MV-4-11 (cell line): ENCODE data around the gene ROCK2.
"Not testable (repeated sequence)": the region's sequence is repeated elsewhere in the genome, so short reads cannot be mapped to it uniquely, and the experiment has no call there.

Experiments
- DNase-seq: peaks from one replicate; lab custom pipeline; 2025; lab: John Stamatoyannopoulos, UW

ROCK2 gene

DNA sequence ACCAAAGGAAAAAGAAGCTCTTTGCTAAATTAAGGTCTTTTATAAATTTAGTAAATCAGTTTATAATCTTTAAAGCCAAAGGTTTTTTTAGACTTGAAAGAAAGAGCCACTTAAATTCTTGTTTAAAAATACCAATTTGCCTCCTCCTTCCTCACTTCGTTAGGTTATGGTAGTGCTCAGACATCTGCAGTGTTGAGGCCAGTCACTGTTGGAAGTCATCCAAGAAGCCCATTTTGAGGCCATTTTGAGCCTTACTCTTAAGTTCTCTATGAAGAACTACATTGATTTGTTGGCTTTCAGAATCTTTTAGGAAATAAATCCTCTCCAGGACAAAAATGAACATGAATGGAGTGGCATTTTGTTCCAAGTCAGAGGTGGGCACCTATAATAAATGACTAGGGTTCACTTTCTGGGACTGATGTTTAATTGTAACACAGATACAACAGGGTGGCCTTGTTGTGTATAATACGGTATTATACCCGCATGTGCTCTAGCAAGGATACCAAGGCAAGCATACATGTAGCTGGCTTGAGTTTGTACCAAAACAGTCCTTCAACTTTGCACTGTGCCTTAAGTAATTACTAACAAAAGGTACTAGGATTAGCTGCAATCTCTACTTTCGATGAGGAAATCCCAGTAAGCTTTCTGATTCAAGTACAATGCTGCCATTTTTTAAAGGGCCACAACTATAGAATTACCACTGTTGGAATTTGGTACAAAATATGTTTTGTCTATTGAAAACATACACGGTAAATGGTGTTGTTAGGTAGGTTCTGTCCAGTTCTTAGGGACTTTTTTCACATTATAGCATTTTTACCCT is 166.4 kb downstream of the ROCK2 start:
- peak; percentile 37 for DNase-seq

DNA sequence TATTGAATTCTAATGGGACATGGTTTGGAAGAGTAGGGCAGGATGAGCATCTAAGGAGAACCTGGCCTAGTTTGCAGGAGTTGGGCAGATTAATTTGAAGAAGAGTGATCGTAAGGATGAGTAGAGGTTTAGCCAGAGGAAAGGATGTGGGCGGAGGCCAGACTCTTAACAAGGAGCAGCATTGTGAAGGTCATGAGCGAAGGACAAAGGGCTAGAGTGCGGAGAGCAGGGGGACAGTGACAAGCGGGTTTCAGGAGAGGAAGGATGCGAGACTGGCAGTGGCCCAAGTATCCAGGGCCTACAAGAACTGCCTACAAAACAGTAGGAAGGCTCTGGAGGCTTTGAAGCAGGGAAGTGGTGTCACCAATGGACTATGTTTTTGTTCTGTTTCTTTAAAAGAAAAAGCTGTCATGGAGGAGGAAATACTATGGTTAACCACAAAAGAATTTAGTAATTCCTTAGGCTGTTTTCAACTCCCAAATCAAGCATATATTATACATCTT is 169.1 kb downstream of the ROCK2 start:
- DNase-seq: peak; percentile 72

DNA sequence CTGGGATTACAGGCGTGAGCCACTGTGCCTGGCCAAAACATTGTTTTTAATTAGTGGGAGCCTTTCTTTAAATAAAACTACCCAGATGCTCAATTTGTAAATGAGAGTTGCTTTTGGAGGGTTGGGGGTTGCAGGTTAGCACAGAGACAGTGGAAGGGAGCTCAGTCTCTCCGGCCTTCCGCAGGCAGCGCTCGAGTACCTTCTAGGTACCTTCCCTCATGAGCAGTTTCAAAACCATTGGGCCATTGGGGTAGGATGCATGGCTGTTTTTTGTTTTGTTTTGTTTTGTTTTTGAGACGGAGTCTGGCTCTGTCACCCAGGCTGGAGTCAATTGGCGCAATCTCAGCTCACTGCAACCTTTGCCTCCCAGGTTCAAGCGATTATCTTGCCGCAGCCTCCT is 170.2 kb downstream of the ROCK2 start:
- no peak for DNase-seq

DNA sequence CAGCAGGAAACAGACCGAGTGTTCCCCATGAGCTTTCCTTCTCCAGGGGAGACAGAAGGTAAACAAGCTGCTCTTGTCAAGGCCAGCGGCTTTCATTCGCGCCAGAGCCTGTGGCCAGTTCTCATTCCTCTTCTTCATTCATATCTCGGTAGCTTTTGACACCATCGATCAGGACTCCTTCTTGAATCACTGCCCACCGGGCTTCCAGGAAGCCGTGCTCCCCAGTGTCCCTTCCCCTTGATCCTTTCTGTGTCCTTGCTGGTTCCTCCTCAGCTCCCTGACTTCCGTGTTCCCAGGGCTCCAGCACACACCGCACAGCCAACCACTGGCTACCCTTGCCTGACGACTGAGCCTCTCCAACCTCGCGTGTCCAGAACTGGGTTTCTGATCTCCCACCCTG is 175.1 kb downstream of the ROCK2 start:
- no peak for DNase-seq

DNA sequence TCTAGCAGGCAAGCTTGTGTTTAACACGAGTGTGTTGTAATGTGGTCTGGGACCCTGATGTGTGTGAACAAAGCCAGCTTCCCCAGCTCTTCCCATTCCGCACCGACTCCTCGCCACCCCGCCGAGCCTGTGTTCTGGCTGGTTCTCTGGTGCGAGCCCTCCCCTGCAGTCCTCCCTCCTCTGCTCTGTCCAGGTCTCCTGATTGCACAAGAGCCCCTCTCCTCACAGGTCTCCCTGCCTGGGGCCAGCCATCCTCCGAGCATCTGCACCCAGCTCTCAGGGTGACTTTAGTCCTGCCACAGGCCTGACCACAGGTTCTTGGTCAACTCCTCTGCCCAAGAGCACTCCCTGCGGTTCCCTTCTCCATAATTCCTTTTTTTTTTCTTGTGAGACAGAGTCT is 175.9 kb downstream of the ROCK2 start:
- DNase-seq: peak; percentile 84

DNA sequence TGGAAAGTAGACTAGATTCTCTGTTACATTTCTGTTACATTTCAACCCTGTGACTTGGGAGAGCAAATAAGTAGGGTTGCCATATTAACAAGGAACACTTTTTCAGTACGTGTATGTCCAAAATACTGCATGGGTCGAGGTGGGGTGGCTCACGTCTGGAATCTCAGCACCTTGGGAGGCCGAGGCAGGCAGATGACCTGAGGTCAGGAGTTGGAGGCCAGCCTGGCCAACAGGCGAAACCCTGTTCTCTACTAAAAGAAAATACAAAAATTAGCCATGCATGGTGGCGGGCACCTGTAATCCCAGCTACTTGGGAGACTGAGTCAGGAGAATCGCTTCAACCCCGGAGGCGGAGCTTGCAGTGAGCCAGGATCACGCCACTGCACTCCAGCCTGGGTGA is 178.0 kb downstream of the ROCK2 start:
- DNase-seq: no peak

DNA sequence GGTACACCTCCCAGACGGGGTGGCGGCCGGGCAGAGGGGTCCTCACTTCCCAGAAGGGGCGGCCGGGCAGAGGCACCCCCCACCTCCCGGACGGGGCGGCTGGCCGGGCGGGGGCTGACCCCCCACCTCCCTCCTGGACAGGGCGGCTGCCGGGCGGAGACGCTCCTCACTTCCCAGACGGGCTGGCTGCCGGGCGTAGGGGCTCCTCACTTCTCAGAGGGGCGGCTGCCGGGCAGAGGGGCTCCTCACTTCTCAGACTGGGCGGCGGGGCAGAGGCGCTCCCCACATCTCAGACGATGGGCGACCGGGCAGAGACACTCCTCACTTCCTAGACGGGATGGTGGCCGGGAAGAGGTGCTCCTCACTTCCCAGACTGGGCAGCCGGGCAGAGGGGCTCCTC is 179.4 kb downstream of the ROCK2 start:
- not testable (repeated sequence) for DNase-seq

DNA sequence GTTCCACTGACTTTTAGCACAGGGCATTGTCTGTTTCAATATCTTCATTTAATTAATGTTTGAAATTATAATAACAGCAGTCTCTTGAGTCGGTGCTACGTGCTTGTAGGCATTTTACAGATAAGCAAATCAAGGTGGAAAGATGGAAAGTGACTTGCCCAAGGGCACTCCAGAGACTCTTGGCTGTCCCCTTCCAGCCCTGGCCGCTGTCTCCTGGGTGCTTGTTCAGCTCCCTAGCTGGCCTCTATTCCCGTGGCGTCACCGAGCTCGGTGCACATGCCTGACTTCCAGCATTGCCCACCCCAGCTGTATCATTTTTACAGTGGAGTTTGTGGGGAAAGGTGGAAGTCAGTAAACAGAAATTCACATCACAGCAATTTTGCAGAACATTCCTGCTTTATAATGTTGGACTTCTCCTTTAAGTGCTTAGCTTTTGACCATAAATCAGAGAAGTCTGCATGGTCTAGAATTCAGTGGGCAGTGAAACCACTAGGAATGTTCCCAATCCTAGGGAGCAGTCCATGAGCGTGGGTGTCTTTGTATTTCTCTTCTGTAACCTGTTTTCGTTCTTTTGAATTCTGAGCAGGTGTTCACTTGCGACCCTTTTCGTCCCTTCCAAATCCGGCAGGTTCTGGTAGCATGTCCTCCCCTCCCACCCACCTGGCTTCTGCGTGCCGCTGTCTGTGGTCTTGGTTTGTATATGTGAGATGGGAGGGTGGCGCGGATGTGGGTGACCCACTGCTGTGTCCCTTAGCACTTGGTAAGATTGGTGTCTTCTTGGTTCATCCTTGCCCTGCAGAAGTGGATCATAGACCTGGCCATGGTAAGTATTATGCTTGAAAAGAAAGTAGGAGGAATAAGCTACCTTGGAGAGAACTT is 180.8 kb downstream of the ROCK2 start:
- no peak for DNase-seq

DNA sequence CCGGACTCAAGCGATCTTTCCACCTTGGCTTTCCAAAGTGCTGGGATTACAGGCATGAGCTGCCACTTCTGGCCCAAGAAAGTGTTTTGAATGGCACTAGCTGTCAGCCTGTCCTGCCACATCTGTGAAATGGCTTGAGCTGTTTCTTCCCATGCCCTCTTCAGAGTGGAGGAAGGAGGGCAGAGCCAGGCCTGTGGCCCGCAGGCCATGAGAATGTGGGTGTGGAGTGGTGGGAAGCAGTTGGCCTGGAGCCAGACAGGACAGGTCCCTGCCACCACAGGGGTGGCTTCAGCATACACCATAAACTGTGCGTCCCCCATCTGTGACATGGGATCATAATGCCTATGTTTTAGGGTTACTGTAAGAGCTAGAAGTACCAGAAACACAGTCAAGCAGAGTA is 182.7 kb downstream of the ROCK2 start:
- no peak for DNase-seq

DNA sequence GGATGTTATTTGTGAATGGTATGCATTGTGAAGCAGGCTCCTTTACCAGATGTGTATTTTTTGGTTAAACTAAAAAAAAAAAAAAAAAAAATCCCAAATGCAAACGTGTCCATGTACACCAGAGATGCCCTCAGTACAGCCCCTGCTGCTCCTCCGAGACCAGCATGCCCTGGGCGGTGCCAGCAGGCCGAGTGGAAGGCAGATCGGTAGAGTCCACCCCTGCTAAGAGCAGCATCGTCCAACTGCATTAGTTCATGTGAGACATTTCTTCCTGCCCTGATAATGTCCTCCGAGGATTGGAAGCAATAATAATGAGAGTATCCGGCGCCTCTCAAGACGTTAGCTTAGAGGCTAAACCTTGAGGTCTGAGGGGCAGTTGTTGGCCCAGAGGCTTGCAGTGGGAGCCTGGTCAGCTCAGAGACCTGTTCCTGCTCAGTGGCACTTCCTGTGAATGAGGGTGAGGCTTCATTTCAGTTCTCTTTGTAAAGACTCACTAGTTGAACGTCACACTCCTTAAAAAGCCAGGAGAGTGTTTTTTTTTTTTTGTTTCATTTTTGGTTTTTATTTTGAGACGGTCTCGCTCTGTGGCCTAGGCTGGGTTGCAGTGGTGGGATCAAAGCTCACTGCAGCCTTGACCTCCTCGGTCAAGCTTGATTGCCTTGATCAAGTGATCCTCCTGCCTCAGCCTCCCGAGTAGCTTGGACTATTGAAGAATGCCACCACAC is 183.5 kb downstream of the ROCK2 start:
- DNase-seq: peak; percentile 84

DNA sequence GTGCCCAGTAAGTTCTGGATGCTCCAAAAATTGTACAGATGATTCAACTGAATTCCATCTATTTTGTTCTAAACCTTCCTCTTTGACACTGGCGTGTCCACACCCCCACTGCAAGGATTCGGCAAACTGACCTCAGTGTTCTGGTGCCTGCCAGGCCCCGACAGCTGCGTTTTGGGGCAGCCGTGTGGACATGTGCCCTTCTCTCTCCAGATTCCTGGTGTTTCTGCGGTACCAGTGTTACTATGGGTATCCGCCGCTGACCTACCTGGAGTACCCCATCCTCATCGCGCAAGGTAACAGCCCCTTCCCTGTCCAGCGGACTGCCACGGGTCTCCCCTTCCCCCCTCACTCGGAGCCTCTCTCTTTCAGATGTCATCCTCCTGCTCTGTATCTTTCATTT is 184.2 kb downstream of the ROCK2 start:
- no peak for DNase-seq

DNA sequence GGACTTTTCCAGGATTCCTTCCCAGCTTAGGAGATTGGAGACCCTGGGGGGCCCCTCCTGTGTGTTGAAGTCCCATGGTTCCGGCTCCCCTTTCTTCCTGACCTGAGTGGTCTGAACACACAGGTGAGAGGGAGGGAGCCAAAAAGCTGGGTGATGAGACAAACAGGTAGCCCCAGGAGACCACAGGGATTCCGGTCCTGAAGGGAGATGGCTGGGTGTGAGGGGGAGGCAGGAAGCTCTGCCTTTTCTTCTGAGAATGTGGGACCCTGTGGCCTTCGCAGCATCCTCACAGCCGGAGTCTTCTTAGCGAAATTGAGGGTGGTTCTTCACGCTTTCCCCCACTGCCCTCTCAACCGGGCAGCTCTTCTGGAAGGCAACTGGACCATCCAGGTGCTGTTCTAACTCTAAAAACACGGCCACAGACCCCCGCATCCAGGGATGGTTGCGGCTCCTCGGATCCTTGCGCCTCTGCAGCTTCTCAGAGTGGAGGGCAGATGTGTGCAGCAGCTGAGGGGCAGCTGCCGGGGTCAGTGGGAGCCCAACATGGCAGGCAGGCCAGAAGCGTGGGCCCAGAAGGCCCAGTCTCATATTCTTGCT is 184.8 kb downstream of the ROCK2 start:
- DNase-seq: no peak

DNA sequence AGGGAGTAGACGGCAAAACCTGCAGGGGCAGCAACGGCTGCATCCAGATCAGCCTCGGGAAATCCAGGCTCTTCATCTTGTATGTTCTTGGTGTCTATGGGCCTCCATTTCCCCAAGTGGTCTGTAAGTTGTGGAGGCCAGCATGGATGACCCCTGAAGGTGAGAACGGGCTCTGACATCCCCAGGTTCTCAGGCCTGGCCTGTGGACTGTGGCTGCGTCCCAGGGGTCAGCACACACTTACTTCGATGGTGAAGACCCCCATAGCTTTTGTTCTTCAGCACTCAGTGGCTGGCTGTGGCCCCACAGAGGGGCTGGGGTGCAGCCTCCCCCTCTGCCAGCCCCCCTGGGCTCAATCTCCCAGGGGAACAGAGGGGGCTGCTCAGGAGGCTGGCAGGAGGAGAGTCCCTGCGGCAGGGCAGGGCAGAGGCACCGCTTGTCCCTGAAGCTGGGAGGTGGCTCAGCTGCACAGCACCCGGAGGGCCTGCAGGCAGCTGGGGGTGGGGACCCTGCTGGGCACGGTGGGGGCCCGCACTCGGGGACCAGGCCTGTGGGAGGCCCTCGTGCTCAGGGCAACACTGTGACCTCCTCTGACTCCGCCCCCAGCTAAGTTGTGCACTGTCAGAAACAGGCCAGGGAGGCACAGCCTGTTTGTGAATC is 185.4 kb downstream of the ROCK2 start:
- no peak for DNase-seq

DNA sequence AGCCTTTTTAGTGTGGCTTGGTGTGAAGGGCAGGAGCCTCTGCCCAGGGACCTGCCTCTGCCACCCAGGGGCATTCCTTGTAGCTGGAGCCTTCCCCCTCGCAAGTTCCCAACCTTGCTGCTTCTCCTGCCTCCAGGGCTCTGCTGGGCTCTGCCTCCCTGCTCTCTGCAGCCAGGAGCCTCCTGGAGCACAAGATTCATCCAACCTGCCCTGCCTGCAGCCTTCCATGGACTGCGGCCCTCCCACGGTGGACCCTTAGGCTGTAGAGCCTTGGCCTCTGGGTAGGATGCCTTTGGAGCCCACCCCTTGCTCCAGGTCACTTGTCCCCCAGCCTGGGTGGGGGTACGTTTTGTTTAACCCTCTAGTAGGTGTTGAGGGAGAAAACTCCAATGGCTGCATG is 186.7 kb downstream of the ROCK2 start:
- no peak for DNase-seq

DNA sequence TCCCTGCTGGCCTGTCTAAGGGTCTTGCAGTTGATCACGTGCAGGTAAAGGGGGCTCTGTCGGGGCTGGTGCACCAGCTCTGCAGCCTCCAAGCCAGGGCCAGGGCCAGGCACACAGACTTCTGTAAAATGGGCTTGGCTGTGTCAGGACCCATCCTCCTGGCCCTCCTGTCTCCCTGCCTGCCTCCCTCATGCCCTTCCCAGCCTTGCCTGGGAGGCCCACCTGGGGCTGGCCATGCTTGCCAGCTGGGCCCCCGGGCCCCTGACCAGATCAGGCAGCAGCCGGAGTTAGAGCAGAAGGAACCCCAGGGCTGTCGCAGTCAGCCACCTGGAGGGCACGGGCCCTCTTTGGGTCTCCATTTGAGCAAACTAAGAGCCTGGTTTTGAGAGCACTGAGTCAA is 187.1 kb downstream of the ROCK2 start:
- no peak for DNase-seq

DNA sequence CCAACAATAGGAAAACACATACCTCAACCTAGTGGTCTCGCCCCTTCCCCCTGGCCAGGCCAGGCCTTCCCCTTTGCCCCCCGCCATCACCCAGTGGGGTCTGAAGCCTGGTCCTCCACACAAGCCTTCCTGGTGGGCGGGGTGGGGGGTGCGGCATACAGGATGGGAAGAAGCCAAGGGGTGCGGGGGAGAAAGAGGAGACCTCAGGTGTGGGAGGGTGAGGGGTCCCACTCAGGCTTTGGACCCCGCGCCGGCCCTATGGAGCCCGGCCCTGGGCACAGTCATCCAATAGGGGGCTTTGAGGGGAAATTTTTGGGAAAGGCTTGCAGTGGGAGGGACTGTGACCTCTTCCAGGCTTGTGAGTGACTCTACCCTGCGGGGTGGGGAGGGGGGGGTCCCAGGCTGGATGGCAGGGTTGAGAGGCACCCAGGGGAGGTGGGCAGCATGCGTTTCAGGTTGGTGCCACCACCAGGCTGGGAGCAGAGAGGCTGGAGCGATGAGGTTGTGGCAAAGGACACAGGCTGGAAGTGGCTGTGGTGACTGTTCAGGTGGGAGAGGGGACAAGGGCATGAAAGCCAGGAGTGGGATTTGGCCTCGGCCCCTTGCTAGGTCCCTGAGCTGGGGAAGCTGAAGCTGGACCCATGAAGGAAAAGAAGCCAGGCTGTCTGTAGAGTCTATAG is 187.9 kb downstream of the ROCK2 start:
- DNase-seq: no peak

DNA sequence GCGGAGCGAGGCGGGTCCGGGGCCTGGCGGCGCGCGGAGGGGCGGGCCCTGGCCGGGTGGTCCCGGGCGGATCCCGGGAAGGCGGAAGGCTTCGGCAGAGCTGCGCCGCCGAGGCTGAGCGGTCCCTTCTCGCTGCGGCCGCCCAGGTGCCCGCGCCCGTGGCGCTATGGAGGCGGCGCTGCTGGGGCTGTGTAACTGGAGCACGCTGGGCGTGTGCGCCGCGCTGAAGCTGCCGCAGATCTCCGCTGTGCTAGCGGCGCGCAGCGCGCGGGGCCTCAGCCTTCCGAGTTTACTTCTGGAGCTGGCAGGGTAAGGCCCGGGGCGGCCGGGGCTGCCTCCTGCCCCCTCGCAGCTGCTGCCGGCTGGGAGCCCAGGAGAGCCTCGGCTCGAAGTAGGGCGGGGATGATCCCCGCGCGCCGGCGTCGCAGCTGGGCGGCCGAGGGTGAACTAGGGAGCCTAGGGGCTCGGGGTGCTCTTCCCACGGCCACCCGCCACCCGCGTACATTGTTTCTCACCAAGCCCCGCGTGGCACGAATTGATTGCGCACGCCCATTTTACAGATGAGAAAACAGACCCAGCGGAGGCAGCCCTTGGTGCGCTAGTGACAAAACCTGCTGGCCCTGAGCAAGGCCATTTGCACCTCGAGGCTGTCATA is 188.9 kb downstream of the ROCK2 start, which contains the start of gene SLC66A3:
Gene SLC66A3 (plus strand): TSS at position 87 of the 655 bp plus-strand sequence. CDS start 80 bp downstream, at position 167.
- DNase-seq: peak; percentile 78

DNA sequence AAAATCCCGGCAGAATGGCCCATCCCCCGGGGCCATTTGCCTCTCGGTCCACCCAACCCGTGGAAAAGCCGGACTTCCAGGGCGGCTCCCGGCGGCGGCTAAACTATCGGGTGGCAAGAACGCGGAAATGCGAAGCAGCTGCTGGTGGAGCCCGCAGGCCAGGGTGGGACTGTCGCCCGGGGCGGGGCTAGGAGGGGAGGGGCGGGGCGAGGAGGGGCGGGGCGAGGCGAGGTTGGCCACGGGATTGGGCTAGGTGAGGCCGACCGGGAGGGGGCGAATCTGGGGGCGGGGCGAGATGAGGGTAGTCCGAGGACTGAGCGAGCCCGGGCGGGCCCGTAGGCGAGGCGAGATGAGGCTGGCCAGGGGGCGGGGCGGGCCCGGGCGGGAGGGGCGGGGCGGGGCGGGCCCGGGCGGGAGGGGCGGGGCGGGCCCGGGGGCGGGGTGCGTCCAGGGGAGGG is 189.5 kb downstream of the ROCK2 start:
- DNase-seq: peak; percentile 85

DNA sequence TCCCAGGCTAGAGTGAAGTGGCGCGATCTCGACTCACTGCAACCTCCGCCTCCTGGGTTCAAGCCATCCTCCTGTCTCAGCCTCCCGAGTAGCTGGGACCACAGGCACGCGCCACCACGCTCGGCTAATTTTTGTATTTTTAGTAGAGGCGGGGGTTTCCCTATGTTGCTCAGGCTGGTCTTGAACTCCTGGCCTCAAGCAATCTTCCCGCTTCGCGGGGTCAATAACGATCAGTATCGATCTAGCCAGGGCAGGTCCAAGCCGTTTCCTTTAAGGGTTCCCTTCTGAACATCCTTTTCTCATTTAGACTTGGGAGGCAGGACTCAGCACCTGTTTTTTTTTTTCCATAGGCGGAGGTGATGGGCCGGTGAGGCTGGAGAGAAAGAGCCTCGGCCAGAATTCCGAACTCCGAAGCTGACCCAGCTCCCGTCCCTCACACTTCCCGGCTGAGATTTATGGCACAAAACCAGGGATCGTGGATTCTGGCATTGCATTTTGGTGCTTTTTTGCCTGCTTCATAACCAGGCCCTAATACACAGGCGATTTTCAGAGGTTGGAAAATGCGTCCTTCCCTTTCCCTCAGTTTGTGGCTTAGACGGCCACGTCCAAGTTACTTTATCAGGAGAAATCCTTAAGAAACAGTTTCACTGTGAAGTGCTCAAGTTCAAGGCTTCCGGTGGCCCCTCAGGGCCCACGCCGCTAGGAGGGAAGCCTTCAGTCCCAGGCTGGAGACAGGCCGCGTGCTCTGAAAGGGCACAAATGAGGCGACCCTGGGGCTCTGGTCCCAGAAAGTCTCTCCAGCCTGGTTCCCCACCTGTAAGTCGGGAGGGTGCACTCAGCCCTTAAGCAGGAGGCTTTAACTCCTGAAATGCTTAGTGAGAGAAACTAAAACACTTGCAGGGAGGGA is 190.2 kb downstream of the ROCK2 start:
- no peak for DNase-seq
